Thyroid gland (tissue), 4 donors: ENCODE results near the gene CDC14A. TPM values are rescaled to one million over a fixed set of nuclear protein-coding genes. Genes with fewer than 3 reads are reported as not detected.
"Not testable (repeated sequence)": the region's sequence is repeated elsewhere in the genome, so short reads cannot be mapped to it uniquely, and the experiment has no call there.

ENCODE experiments used
- DNase-seq, 2 donors: peaks; one replicate each; pipeline ENCODE4 v3.0.0-alpha.2; 2019
- H3K27ac ChIP-seq, 3 donors: fragments of 200-600 bp; sonication (generic); 1 replicate in 2 of 3; 2 replicates in 1 of 3; pipeline ENCODE4 v1.5.1; 2016 to 2019; ENCODE audit warnings: mild to moderate bottlenecking in 1 of 3, moderate library complexity in 1 of 3
- H3K27me3 ChIP-seq: fragments of 200-600 bp; sonication (generic); one replicate; pipeline ENCODE4 v1.5.1; 2019
- H3K36me3 ChIP-seq, 2 donors: fragments of 200-600 bp; sonication (generic); one replicate each; pipeline ENCODE4 v1.5.1; 2016 to 2019
- H3K4me1 ChIP-seq, 2 donors: fragments of 200-600 bp; sonication (generic); one replicate each; pipeline ENCODE4 v1.5.1; 2017 to 2019
- H3K4me3 ChIP-seq, 3 donors: fragments of 200-600 bp; sonication (generic); replicated peaks in 1 of 3; 1 replicate in 2 of 3; 2 replicates in 1 of 3; pipeline ENCODE4 v1.5.1; 2016; ENCODE audit warnings: mild to moderate bottlenecking in 1 of 3
- H3K9me3 ChIP-seq: fragments of 200-600 bp; sonication (generic); one replicate; pipeline ENCODE4 v1.5.1; 2017
- CTCF ChIP-seq, 6 experiments: fragments of 200-600 bp in 3 of 6; fragments of 450-650 bp in 3 of 6; sonication (generic) in 3 of 6; IDR thresholded peaks; one replicate each; pipeline ENCODE4 v1.5.1; 2016 to 2019; ENCODE audit warnings: antibody characterized with exemption in 6 of 6, mild to moderate bottlenecking in 2 of 6, inconsistent platforms in 1 of 6, moderate library complexity in 1 of 6
- POLR2A ChIP-seq, 2 donors: fragments of 450-650 bp; IDR thresholded peaks; one replicate each; pipeline ENCODE4 v1.6.1; 2017; ENCODE audit warnings: antibody characterized with exemption in 2 of 2, mild to moderate bottlenecking in 2 of 2, moderate library complexity in 1 of 2
- WGBS, 2 donors: methylation state at CpG; one replicate each; pipeline ENCODE4 v1.1.5; 2017; 5-methylcytosine and 5-hydroxymethylcytosine counted together
- intact Hi-C: fragments of 100-400 bp; cut with DNase I; formaldehyde crosslinking; loops from one replicate; pipeline ENCODE4 v1.15.1; 2023
- total RNA-seq, 4 donors: library from RNA; depleted of rRNA; stranded (reverse); fragments of >200 nt; gene quantifications; one replicate each; pipeline ENCODE4 v1.2.3, GENCODE V29; 2016

Gene CDC14A
- total RNA-seq, 4 donors from 2014 or later: 17.1 to 32.8 (median 28.0) TPM

GRCh38 chr1:100376890-100377289 lies 24.6 kb downstream of the CDC14A start:
- H3K27ac ChIP-seq, H3K4me3 ChIP-seq, DNase-seq, H3K36me3 ChIP-seq, intact Hi-C loops, H3K27me3 ChIP-seq, H3K4me1 ChIP-seq, H3K9me3 ChIP-seq: not testable (repeated sequence)
- 60 to 65% methylated on average over 6 of the region's 6 CpGs for WGBS, 2 donors

- H3K9me3 ChIP-seq: no peaks in the 10 kb centered on the region
- intact Hi-C loops: no loop called here
- no peak for DNase-seq
- H3K36me3 ChIP-seq: no peaks in the 10 kb centered on the region
- no peak overlapping the region for H3K4me3 ChIP-seq
- H3K27ac ChIP-seq: no peak overlapping the region
- no peaks in the 10 kb centered on the region for H3K27me3 ChIP-seq
- peaks cover 8 to 9% of the 10 kb centered on the region in 2 donors for H3K4me1 ChIP-seq
- no peak for TF ChIP-seq CTCF (IDR thresholded peaks at IDR 0.05)
- TF ChIP-seq POLR2A (IDR thresholded peaks at IDR 0.05): no peak
Measured at GRCh38 chr1:100377590-100378361, 25.5 kb downstream of the CDC14A start.

GRCh38 chr1:100378956-100379355 lies 26.6 kb downstream of the CDC14A start:
- intact Hi-C loops: no loop called here
- no peaks in the 10 kb centered on the region for H3K27me3 ChIP-seq
- H3K4me1 ChIP-seq: peaks cover 14 to 16% of the 10 kb centered on the region in 2 donors
- no peaks in the 10 kb centered on the region for H3K36me3 ChIP-seq
- H3K9me3 ChIP-seq: no peaks in the 10 kb centered on the region
- no peak for DNase-seq
- no peak overlapping the region for H3K27ac ChIP-seq
- no peak for TF ChIP-seq CTCF (IDR thresholded peaks at IDR 0.05)
- no peak for TF ChIP-seq POLR2A (IDR thresholded peaks at IDR 0.05)
- WGBS, 2 donors: 94 to 95% methylated on average over 2 of the region's 2 CpGs
- H3K4me3 ChIP-seq: no peak overlapping the region

GRCh38 chr1:100380635-100381034 lies 28.3 kb downstream of the CDC14A start:
- Histone ChIP-seq H3K4me3 (no peak overlapping the region), H3K27me3 (no peaks in the 10 kb centered on the region), H3K27ac (no peak overlapping the region), H3K36me3 (no peaks in the 10 kb centered on the region), H3K4me1 (peaks cover 22 to 26% of the 10 kb centered on the region in 2 donors), H3K9me3 (no peaks in the 10 kb centered on the region)
- intact Hi-C loops: no loop called here
- 71 to 84% methylated on average over 1 of the region's 1 CpG for WGBS, 2 donors
- TF ChIP-seq POLR2A (IDR thresholded peaks at IDR 0.05) (no peak), CTCF (IDR thresholded peaks at IDR 0.05) (no peak)
- DNase-seq: no peak

- Histone ChIP-seq H3K36me3 (no peaks in the 10 kb centered on the region), H3K27ac (no peak overlapping the region), H3K4me1 (peaks cover 28 to 34% of the 10 kb centered on the region in 2 donors), H3K9me3 (no peaks in the 10 kb centered on the region), H3K4me3 (no peak overlapping the region), H3K27me3 (no peaks in the 10 kb centered on the region)
- WGBS, 2 donors: 92 to 100% methylated on average over 1 of the region's 1 CpG
- no peak for DNase-seq
- TF ChIP-seq POLR2A (IDR thresholded peaks at IDR 0.05): no peak
- no peak for TF ChIP-seq CTCF (IDR thresholded peaks at IDR 0.05)
- intact Hi-C loops: no loop called here
Measured at GRCh38 chr1:100382657-100383056, 30.4 kb downstream of the CDC14A start.
